ENCODE results near the gene LHPP.
"Not testable (repeated sequence)": the region's sequence is repeated elsewhere in the genome, so short reads cannot be mapped to it uniquely, and the experiment has no call there.

Gene LHPP

DNA sequence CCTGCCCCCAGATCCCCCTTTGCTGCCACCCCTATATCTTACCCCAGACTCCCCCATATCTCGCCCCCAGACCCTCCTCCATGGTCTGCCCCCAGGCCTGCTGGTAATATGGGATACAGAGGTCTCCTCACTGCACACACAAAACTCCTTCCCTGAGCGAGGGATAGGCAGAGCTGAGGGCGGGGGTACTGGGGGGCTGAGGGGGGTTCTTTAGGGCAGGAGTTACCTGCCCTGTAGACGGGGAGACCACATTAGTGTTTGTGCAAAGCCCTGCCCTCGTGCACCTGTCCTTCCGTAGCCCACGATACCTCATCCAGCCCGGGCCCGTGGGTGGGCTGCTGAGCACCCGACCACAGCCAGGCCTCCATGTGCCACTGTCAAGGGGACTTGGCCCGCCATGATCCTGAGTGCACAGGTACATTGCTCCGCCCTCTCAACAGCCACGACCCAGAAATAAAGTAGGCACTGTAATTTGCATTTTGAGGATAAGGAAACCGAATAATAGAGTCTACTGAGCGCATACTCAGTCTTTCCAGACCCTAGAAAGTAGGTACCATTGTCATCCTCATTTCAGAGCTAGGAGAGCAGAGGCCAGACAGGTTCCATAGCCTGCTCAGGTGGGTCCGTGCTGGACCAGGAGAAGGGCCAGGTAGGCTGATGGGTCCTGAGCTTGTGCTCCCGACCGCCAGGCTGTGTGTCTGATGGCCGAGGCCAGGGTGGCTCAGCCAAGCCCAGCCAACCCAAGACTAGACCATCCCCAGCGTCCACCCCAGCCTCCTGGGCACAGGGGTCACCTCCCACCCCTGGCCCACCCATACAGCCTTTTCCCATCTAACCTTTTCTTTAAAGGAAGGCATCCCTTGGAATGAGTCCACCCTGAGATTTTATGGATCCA is 115.2 kb downstream of the LHPP start:
- no peak for DNase-seq

DNA sequence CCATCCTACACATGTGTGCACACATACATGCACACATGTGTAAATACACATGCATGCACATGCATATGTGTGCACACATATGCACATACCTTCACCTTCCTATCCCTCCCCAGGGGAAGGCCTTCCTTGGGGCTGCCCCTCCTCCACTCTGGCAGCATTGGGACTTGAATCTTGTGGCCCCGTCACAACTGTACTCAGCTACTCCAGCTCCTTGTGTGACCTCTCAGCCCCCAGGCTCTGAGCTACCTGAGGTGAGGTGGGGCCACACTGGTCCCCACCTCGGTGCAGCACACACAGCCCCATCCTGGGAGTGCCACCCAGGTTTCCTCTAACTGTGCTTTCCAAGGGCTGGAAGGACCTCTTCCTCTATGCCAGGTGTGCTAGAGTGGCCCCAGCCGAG is 116.0 kb downstream of the LHPP start:
- no peak for DNase-seq

DNA sequence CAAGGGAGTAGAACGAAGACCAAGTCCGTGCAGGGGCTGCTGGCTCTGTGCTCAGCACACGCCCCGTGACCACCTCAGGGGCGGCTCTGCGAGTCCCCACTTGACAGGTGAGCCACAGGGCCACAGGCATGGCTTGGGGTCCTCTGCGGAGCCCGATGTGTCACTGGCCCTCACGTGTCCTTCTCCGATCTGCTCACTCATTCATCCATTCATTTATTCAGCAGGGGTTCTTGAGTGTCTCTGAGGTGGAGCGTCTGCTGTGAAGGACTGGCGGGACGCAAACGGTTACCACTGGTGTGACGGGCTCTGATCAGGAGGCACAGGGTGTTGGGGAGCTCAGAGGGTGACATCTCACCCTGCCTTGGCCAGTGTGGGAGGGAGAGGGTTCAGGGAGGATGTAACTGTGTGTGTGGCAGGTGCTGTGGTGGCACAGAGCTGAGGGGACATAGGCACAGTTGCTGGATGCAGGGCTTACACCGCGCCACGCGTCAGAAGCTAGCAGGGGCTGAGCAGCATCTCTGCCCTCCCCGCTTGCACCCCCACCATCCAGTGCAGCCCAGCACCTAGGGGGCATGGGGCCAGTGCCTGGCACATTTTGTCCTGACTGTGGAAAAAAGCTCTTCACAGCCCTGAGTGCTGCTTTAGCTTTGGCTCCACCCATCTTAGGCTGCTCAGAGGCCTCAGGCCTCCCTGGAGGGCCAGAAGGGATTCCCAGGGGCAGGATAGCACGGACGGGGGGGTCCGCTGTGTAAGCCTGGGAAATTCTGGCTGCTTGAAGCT is 116.8 kb downstream of the LHPP start:
- DNase-seq: no peak

GRCh38 chr10:124579011-124579399 is 117.4 kb downstream of the LHPP start:
- DNase-seq: no peak

GRCh38 chr10:124586142-124586541 is 124.5 kb downstream of the LHPP start:
- DNase-seq: no peak

DNA sequence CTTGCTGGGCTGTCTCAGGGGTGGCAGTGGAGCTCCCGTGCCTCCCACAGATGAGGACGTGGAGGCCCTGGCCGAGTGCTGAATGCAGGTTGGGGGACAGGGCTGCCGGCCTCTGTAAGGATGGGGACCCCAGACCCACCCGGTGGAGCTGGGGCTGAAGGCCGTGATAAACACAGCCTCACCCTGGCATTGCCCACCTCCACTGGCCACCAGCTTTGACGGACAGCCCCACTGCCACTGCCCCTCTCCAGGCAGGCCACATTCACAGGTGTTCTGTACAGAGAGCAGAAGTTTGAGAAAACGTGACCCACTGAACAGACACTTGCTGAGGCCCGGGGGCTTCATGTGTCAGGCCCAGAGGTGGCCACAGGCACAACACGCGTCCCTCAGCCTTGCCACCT is 126.2 kb downstream of the LHPP start:
- DNase-seq: no peak

- DNase-seq: not testable (repeated sequence)
Measured at GRCh38 chr10:124588341-124588735, 126.7 kb downstream of the LHPP start.

DNA sequence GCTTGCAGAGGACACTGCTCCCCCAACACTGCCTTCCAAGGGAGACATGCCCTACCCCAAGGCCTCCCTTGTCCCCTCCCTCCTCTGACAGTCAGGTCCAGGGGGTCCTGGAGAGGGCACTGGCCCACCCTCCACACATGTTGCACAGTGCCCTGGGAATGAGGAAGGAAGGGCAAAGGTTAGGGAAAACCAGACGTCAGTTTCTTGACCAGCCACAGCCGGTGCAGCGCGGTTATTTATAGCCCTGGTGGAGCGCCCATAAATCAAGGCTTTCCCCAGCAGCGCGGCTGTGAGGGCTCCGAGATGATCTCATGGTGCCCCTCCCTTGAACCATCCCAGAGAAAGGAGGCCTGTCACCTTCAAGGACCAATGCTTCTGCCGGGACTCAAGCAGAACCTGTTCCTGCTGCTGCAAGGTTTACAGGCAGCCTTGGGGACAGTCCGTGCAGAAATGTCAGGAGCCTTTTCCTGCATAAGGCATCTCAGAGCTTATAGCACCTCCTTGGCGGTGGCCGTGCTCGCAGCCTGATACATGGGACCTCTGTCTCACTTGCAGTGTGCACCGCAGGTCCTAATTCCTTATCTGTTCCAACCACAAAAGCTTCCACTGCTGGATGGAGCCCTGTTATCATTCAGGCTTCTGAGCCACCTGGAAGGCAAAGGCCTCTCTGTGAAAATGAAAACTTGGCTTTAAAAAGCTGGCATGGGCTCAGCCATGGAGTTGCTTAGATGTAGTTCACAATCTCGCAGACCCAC is 127.3 kb downstream of the LHPP start:
- DNase-seq: no peak

DNA sequence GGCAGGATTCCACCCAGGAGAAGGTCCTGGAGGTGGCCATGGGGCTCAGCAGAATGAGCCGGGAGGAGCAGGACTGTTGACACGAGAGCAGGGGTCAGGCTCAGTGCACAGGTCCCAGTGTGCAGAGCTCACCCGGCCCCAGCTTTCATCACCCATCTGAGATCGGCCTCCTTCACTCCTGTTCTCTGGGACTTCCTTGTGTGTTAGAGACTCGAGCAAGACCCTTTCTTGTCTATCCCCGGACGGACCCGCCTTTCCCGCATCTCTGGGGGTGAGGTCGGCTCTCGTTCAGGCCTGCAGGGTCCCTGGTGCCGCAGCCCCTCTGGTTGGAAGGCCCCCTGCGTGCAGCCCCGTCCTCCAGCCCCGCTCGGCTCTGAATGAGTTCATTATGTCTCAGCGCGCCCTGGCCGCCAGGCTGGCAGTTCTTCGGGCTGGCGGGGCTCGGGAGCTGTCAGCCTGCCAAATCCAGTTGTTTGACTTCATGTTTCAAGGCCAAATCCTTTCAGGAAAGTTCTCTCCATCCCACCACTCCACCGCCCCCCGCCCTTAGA is 127.9 kb downstream of the LHPP start:
- no peak for DNase-seq

GRCh38 chr10:124590216-124591122 is 128.8 kb downstream of the LHPP start:
- DNase-seq: no peak

GRCh38 chr10:124591123-124591495 is 129.5 kb downstream of the LHPP start:
- no peak for DNase-seq

GRCh38 chr10:124592101-124592500 is 130.5 kb downstream of the LHPP start:
- no peak for DNase-seq

DNA sequence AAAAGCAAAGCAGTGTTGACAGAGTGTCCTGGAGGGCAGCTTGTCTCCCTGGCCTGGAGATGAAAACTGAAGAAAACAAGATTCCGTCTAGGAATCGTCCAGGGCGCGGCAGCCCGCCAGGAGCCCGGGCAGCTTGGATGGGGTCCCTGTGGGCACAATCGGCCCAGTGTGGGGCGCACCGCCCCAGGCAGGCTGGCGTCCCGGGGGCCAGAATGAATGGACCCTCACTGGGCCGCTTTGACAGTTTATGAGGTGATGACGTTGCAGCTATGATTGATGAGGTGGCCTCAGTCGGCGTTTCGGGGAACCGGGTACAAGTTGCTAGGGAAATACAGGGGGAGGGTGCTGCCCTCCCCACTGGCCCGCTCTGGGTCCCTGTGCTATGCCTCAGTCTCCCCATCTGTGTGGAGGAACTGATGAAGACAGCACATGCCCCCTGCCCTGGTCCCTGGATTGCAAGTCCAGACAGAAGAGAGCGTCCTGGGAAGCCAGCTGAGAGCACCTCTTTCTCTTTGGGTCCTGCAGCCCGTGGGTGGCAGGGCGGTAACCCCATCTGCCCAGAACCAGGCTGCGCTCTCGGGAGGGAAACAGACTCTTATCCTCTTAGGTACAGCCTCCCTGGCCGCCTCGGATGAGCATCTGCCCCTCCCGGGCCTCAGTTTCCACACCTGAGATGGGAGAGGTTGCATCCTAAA is 131.3 kb downstream of the LHPP start:
- DNase-seq: no peak

- no peak for DNase-seq
Measured at GRCh38 chr10:124593431-124593985, 131.9 kb downstream of the LHPP start.

DNA sequence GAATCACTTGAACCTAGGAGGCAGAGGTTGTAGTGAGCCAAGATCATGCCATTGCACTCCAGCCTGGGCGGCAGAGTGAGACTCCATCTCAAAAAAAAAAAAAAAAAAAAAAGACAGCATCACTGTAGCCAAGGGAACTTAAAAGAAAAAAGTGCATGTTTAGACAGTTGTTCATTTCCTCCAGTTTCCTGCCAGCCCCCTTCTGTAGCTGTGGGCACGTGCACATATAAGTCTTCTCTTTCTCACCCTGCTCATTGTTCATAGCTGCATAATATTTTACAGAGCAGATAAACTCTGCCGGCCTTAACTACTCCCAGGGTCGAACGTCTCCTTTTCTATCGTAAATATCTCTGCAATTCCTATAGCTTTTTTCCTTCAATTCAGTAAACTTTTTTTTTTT is 132.6 kb downstream of the LHPP start:
- DNase-seq: no peak

DNA sequence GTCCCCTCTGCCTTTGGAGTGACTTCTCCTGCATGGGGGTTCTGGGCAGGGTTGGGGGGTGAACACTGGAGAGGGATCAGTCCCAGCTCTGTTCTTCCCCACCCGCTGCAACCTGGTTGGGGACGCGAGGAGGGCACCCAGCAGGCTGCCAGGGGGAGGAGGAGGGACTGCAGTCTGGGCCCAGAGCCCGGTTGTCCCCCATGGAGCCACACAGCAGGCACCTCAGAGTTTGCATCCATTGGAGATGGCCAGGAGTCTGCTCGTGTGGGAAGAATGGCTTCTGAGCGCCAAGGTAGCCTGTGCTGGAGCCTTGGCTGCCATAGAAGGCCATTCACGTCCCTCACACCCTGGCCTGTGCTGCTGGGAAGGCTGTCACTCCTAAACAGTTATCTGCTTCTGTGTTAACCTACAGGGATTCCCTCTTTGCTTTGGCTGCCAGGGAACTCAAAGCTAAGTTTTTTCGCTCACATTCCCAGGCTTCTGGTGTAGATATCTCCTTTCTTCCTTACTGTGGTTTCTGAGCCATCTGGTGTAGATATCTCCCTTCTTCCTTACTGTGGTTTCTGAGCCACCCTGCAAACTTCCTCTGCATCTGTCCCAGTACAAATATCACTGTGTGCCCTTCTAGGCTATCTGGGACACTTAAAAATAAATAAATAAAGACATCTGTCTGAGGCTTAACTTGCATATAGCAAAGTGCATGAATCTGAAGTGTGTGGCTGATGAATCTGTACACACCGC is 133.7 kb downstream of the LHPP start:
- DNase-seq: no peak

GRCh38 chr10:124596116-124596785 is 134.6 kb downstream of the LHPP start:
- DNase-seq: no peak

- DNase-seq: no peak
Measured at GRCh38 chr10:124596962-124597845, 135.6 kb downstream of the LHPP start.

DNA sequence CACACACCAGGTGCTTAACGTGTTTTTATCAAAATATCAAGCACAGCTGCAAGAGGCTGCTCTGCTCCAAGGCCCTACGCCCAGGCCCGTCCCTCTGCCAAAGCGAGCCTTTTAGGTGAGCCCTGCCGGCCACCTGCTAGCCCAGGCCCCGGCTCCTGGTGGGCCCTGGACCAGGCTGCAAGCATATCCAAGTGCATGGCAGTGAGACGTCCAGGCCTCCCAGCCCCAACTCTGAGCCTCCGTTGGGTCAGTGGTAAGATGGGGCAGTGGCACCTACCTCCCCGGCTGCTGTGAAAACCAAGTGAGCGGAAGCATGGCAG is 136.2 kb downstream of the LHPP start:
- no peak for DNase-seq
